Neural progenitor cell (in vitro differentiated cells): ENCODE data around the gene LMF1. TPM values are rescaled to one million over a fixed set of nuclear protein-coding genes. Genes with fewer than 3 reads are reported as not detected.

Source experiments
- DNase-seq: peaks from one replicate; pipeline ENCODE4 v3.0.0-alpha.2; 2016; ENCODE audit warnings: low spot score
- H2AFZ ChIP-seq: fragments of 200-600 bp; sonication (generic); replicated peaks from 2 replicates; pipeline ENCODE4 v1.6.1; 2016; ENCODE audit warnings: antibody characterized with exemption
- H3F3A ChIP-seq: fragments of 200-600 bp; sonication (generic); 2 replicates; pipeline ENCODE4 v1.6.1; 2016; ENCODE audit warnings: antibody characterized with exemption, low read depth
- H3K27ac ChIP-seq: fragments of 200-600 bp; sonication (generic); 2 replicates; pipeline ENCODE4 v1.5.1; 2016; ENCODE audit warnings: mild to moderate bottlenecking
- H3K27me3 ChIP-seq: fragments of 200-600 bp; sonication (generic); 2 replicates; pipeline ENCODE4 v1.6.1; 2016; ENCODE audit warnings: mild to moderate bottlenecking, moderate library complexity
- H3K36me3 ChIP-seq: fragments of 200-600 bp; sonication (generic); 2 replicates; pipeline ENCODE4 v1.5.1; 2016
- H3K4me1 ChIP-seq: fragments of 200-600 bp; sonication (generic); 2 replicates; pipeline ENCODE4 v1.6.1; 2016; ENCODE audit warnings: mixed run types
- H3K4me2 ChIP-seq: fragments of 200-600 bp; sonication (generic); 2 replicates; pipeline ENCODE4 v1.6.1; 2016
- H3K4me3 ChIP-seq: fragments of 200-600 bp; sonication (generic); 2 replicates; pipeline ENCODE4 v1.5.1; 2016
- H3K79me2 ChIP-seq: fragments of 200-600 bp; sonication (generic); 2 replicates; pipeline ENCODE4 v1.6.1; 2016; ENCODE audit warnings: low read depth
- H3K9ac ChIP-seq: fragments of 200-600 bp; sonication (generic); 2 replicates; pipeline ENCODE4 v1.6.1; 2016
- H3K9me3 ChIP-seq: fragments of 200-600 bp; sonication (generic); 2 replicates; pipeline ENCODE4 v1.5.1; 2016; ENCODE audit warnings: low read depth
- H4K20me1 ChIP-seq: fragments of 200-600 bp; sonication (generic); 2 replicates; pipeline ENCODE4 v1.6.1; 2016; ENCODE audit warnings: low read depth
- H3K27ac Mint-ChIP-seq: 3 replicates; pipeline ENCODE4 v1.8.0; 2021; ENCODE audit warnings: mixed read lengths
- H3K27me3 Mint-ChIP-seq: 2 replicates; pipeline ENCODE4 v1.8.0; 2022; ENCODE audit warnings: low read depth, mild to moderate bottlenecking, inconsistent platforms, moderate library complexity, mixed read lengths; ENCODE audit not compliant: insufficient read depth
- H3K36me3 Mint-ChIP-seq: 3 replicates; pipeline ENCODE4 v1.8.0; 2021; ENCODE audit warnings: mixed read lengths
- H3K4me1 Mint-ChIP-seq: 3 replicates; pipeline ENCODE4 v1.8.0; 2021; ENCODE audit warnings: mixed read lengths
- H3K4me3 Mint-ChIP-seq: 3 replicates; pipeline ENCODE4 v1.8.0; 2021; ENCODE audit warnings: mild to moderate bottlenecking, moderate library complexity, mixed read lengths
- H3K9me3 Mint-ChIP-seq: 3 replicates; pipeline ENCODE4 v1.8.0; 2020; ENCODE audit warnings: mixed read lengths
- EZH2 ChIP-seq: fragments of 200-600 bp; sonication (generic); IDR thresholded peaks from 2 replicates; pipeline ENCODE4 v1.6.1; 2017; ENCODE audit warnings: antibody characterized with exemption, mild to moderate bottlenecking, moderate library complexity
- EZH2phosphoT487 ChIP-seq: fragments of 200-600 bp; sonication (generic); IDR thresholded peaks from 2 replicates; pipeline ENCODE4 v1.6.1; 2017; ENCODE audit warnings: antibody characterized with exemption
- total RNA-seq: library from RNA; depleted of rRNA; stranded (reverse); fragments of >200 nt; gene quantifications from 2 replicates; pipeline ENCODE4 v1.2.3, GENCODE V29; 2015; ENCODE audit warnings: low replicate concordance
- TF ChIP-seq, protein P1 (sequence below): fragments of 200-600 bp; sonication (generic); IDR thresholded peaks from 2 replicates; pipeline ENCODE4 v1.5.1; 2017; ENCODE audit warnings: antibody characterized with exemption, mild to moderate bottlenecking

The LMF1 gene
- total RNA-seq, 1 donor from 2014 or later, result 3.4 TPM

DNA sequence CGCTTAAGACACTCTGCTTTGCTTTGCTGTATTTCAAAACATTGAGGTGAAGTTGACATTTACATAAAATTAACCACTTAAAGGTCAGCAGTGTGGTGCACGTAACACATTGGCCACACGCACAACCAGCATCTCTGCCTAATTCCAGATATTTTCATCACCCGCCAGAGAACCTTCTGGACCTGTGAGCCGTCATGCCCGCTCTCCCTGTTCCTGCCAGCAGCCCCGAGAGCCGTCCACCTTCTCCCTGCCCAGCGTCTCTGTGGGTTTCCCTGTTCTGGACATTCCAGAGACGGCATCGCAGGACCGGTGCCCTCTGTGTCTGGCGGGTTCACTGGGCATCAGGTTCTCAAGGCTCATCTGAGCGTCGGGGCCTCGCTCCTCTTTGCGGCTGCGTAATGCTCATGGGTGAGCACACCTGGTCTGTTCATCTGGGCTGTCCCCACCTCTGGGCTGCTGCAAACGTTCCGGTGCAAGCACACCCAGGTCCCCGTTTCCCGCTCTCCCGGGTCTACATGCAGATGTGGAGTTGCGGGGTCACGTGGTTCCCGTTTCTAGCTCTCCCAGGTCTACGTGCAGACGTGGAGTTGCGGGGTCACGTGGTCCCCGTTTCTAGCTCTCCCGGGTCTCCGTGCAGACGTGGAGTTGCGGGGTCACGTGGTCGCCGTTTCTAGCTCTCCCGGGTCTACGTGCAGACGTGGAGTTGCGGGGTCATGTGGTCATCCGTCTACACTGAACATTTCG is 122.1 kb downstream of the LMF1 start:
- Histone ChIP-seq H3K4me1 (no peaks in the 10 kb centered on the region), H3K27me3 (no peaks in the 10 kb centered on the region), H3K36me3 (no peaks in the 10 kb centered on the region), H3K9me3 (no peaks in the 10 kb centered on the region), H3K4me3 (no peak overlapping the region), H2AFZ (no peak overlapping the region), H3F3A (peaks cover 3% of the 10 kb centered on the region), H3K4me2 (no peak overlapping the region), H3K79me2 (no peaks in the 10 kb centered on the region), H3K9ac (no peak overlapping the region), H3K27ac (no peak overlapping the region), H4K20me1 (no peaks in the 10 kb centered on the region)
- TF ChIP-seq EZH2 (no peak), EZH2phosphoT487 (no peak)
- TF ChIP-seq, protein P1, sequence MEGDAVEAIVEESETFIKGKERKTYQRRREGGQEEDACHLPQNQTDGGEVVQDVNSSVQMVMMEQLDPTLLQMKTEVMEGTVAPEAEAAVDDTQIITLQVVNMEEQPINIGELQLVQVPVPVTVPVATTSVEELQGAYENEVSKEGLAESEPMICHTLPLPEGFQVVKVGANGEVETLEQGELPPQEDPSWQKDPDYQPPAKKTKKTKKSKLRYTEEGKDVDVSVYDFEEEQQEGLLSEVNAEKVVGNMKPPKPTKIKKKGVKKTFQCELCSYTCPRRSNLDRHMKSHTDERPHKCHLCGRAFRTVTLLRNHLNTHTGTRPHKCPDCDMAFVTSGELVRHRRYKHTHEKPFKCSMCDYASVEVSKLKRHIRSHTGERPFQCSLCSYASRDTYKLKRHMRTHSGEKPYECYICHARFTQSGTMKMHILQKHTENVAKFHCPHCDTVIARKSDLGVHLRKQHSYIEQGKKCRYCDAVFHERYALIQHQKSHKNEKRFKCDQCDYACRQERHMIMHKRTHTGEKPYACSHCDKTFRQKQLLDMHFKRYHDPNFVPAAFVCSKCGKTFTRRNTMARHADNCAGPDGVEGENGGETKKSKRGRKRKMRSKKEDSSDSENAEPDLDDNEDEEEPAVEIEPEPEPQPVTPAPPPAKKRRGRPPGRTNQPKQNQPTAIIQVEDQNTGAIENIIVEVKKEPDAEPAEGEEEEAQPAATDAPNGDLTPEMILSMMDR, result no peak
- peaks cover 15% of the 10 kb centered on the region for H3K36me3 Mint-ChIP-seq
- no peak for DNase-seq
- H3K27ac Mint-ChIP-seq, result no peak overlapping the region
- peaks cover 8% of the 10 kb centered on the region for H3K27me3 Mint-ChIP-seq
- no peak overlapping the region for H3K4me3 Mint-ChIP-seq
- H3K4me1 Mint-ChIP-seq, result peaks cover 9% of the 10 kb centered on the region
- peaks cover 49% of the 10 kb centered on the region for H3K9me3 Mint-ChIP-seq

DNA sequence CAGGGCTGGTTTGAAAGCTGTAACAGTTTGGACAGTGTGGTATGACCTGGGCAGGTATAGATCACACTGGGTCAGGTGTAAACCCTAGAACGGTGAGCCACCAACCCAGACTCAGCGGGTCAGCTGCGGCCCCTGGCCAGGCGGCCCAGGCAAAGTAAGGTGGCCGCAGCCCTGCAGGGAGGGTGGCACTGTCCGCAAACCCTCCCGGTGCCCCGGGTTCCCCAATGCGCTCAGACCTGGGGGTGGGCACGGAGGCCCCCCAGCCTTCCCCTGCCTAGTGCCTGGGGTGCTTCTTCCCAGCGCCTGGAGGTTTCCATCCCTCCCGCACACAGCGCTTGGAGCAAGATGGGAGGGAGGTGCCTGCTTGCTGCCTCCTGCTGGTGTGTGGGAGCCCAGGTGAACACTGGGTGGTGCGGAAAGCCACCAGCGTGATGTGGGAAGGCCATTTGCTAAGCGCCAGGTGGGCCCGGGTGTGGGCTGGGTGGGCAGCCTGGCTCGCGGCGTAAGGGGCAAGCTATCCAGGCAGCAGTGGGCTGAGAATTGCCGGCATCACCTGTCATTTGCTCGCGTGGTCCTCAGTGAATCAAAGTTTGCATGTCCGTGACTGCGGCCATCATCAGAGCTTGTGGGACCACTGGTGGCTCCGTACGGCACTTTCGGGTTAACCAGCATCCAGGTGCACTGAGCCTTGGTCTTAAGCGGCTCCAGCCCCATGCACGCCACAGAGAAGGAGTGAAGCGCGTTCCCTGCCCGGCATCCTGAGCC is 122.9 kb downstream of the LMF1 start:
- Mint-ChIP-seq H3K36me3 (peaks cover 13% of the 10 kb centered on the region), H3K4me1 (peaks cover 10% of the 10 kb centered on the region), H3K27ac (no peak overlapping the region), H3K4me3 (no peak overlapping the region), H3K9me3 (peaks cover 44% of the 10 kb centered on the region), H3K27me3 (peaks cover 8% of the 10 kb centered on the region)
- Histone ChIP-seq H3K79me2 (no peaks in the 10 kb centered on the region), H3K27me3 (no peaks in the 10 kb centered on the region), H3K9me3 (no peaks in the 10 kb centered on the region), H4K20me1 (no peaks in the 10 kb centered on the region), H3K4me2 (no peak overlapping the region), H3K4me3 (no peak overlapping the region), H3K36me3 (no peaks in the 10 kb centered on the region), H2AFZ (no peak overlapping the region), H3K27ac (no peak overlapping the region), H3K4me1 (no peaks in the 10 kb centered on the region), H3F3A (peaks cover 3% of the 10 kb centered on the region), H3K9ac (no peak overlapping the region)
- TF ChIP-seq EZH2, result no peak
- TF ChIP-seq, protein P1, result no peak
- TF ChIP-seq EZH2phosphoT487, result no peak
- no peak for DNase-seq

DNA sequence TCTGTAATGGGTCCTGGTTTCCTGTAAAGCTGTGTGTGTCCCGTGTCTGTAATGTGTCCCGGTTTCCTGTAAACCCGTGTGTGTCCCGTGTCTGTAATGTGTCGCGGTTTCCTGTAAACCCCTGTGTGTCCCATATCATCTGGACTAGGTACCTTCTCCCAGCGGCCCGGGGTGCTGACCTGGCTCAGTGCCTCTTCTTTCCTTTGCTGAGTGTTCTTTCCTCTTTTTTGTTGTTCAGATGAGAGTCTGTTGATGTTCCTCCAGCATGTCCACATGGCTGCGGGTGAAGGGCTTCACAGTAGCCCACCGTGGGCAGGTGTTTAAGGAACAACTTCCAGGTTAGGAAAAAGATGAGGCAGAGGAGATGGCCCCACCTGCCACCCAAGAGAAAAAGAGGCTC is 123.6 kb downstream of the LMF1 start:
- Mint-ChIP-seq H3K9me3 (peaks cover 44% of the 10 kb centered on the region), H3K36me3 (peaks cover 13% of the 10 kb centered on the region), H3K27ac (no peak overlapping the region), H3K4me1 (peaks cover 14% of the 10 kb centered on the region), H3K27me3 (peaks cover 8% of the 10 kb centered on the region), H3K4me3 (no peak overlapping the region)
- Histone ChIP-seq H3K4me2 (no peak overlapping the region), H3K9me3 (no peaks in the 10 kb centered on the region), H3K79me2 (no peaks in the 10 kb centered on the region), H3K27ac (no peak overlapping the region), H3K4me3 (no peak overlapping the region), H3K4me1 (no peaks in the 10 kb centered on the region), H3K9ac (no peak overlapping the region), H2AFZ (no peak overlapping the region), H3K27me3 (no peaks in the 10 kb centered on the region), H3F3A (peaks cover 3% of the 10 kb centered on the region), H4K20me1 (no peaks in the 10 kb centered on the region), H3K36me3 (no peaks in the 10 kb centered on the region)
- TF ChIP-seq, protein P1, result no peak
- TF ChIP-seq EZH2 (no peak), EZH2phosphoT487 (no peak)
- DNase-seq, result no peak
